ENCODE data around the gene ZGPAT.

- no peak for TF ChIP-seq GATA2 (IDR thresholded peaks at IDR 0.05; ENCODE audit: low read depth, low read length)
- TF ChIP-seq GATA3 (IDR thresholded peaks at IDR 0.05; ENCODE audit: low read depth, low read length) = no peak
Observed at GRCh38 chr20:63681609-63682142, 26.2 kb upstream of the ZGPAT start.

Data from SH-SY5Y (cell line).